NB4 (cell line): ENCODE measurements around the gene KIF1A.

ENCODE experiments used
- DNase-seq: peaks from one replicate; pipeline ENCODE4 v3.0.0; 2010; ENCODE audit warnings: low read depth
- H3K4me3 ChIP-seq: one replicate; pipeline ENCODE4 v1.5.1; 2011; ENCODE audit warnings: mild to moderate bottlenecking, low read depth, low read length, moderate library complexity
- MYC ChIP-seq: IDR thresholded peaks from 2 replicates; pipeline ENCODE4 v1.6.1; 2011; ENCODE audit warnings: low read depth, low read length
- POLR2A ChIP-seq: IDR thresholded peaks from 2 replicates; pipeline ENCODE4 v1.6.1; 2011; ENCODE audit warnings: mild to moderate bottlenecking; ENCODE audit not compliant: insufficient read length; ENCODE audit errors: extremely low read depth
- TF ChIP-seq, protein P1 (sequence below): IDR thresholded peaks from one replicate; pipeline ENCODE4 v1.5.1; 2012; ENCODE audit warnings: low read depth, low read length
- TF ChIP-seq, protein P2 (sequence below): IDR thresholded peaks from 2 replicates; pipeline ENCODE4 v1.6.1; 2011; ENCODE audit warnings: low read depth, low read length

KIF1A gene

DNA sequence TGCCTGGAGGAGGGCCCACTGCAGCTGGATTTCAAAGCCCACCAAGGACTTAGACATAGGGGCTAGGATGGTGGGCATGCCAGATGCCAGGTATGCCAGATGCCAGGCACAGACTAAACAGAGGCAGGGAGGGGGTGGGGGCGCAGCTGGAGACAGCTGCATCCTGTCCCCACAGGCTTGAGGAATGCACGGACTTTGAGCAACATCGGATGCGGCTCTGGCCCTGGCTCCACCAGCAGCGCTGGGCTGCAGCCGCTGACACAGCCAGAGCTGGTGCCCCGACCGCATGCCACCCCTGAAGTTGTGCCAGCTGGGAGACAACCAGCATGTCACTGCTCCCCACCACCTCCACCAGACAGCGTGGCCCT lies 88.9 kb downstream of the KIF1A start:
- H3K4me3 ChIP-seq: no peak overlapping the region
- no peak for TF ChIP-seq MYC
- no peak for TF ChIP-seq POLR2A
- TF ChIP-seq, protein P1, sequence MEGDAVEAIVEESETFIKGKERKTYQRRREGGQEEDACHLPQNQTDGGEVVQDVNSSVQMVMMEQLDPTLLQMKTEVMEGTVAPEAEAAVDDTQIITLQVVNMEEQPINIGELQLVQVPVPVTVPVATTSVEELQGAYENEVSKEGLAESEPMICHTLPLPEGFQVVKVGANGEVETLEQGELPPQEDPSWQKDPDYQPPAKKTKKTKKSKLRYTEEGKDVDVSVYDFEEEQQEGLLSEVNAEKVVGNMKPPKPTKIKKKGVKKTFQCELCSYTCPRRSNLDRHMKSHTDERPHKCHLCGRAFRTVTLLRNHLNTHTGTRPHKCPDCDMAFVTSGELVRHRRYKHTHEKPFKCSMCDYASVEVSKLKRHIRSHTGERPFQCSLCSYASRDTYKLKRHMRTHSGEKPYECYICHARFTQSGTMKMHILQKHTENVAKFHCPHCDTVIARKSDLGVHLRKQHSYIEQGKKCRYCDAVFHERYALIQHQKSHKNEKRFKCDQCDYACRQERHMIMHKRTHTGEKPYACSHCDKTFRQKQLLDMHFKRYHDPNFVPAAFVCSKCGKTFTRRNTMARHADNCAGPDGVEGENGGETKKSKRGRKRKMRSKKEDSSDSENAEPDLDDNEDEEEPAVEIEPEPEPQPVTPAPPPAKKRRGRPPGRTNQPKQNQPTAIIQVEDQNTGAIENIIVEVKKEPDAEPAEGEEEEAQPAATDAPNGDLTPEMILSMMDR: no peak
- TF ChIP-seq, protein P2, sequence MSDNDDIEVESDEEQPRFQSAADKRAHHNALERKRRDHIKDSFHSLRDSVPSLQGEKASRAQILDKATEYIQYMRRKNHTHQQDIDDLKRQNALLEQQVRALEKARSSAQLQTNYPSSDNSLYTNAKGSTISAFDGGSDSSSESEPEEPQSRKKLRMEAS: no peak
- no peak for DNase-seq

DNA sequence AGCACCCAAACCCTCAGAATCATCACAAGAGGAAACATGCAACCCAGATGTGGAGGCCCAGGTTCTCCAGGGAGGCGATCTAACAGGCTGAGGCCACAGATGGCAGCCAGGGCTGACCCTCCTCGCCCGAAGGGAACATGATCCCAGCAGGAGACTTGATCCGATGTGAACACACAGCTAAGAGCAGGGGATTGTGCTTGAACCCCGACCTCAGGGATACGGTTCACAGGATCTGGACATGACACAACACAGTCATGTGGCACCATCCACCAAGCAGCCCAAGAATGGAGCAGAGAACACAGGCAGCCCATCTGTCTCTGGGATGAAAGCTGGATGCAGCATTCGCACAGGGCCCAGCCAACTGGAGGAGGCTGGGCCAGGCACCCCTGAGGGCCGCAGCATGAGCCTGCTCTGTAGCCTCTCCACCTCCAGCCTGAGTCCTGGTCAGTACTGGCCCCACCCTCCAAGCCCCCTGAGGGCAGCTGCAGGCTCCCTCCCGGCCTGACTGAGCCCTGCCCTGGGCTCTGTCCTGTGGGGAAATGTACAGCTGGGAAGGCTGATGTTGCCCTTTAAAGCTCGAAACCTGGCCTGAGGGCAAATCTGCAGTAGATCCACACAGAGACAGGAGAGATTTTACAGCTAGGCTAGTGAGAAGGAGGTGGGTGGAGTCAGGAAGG lies 89.4 kb downstream of the KIF1A start:
- no peak overlapping the region for H3K4me3 ChIP-seq
- TF ChIP-seq, protein P2: no peak
- TF ChIP-seq, protein P1: no peak
- TF ChIP-seq MYC: no peak
- no peak for TF ChIP-seq POLR2A
- no peak for DNase-seq

DNA sequence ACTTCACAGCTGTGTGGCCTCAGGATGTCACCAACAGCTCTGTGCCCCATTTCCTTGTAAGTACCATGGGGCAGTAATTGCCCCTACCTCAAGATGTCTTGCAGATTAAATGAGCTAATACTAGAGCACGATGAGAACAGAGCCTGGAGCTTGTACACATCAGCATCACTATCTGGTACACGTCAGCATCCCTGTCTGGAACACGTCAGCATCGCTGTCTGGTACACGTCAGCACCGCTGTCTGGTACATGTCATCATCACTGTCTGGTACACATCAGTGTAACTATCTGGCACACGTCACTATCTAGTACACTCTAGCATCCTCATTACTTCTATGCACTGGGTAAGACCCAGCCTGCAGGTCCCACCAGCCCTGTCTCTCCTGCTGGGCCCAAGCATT lies 91.2 kb downstream of the KIF1A start:
- H3K4me3 ChIP-seq: no peak overlapping the region
- no peak for DNase-seq
- TF ChIP-seq, protein P2: no peak
- no peak for TF ChIP-seq MYC
- TF ChIP-seq, protein P1: no peak
- TF ChIP-seq POLR2A: no peak

DNA sequence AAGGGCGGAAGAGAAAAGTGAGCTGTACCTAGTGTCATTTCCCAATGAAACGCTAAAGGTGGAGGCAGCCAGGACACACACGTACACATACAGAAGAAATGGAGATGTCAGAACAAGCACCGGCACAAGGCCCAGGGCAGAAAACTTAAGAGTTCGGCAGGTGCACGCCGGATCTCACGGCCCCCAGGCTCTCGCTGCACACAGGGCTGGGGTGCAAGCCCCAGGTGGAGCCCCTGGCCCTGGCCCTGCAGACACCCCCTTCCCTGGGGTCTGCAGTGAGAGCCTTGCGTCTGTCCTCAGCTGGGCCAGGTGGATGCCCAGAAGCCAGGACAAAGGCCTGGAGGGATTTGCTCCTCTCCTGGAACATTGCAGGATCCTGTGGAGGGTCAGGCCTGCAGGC lies 91.7 kb downstream of the KIF1A start:
- DNase-seq: no peak
- H3K4me3 ChIP-seq: no peak overlapping the region
- TF ChIP-seq, protein P1: no peak
- TF ChIP-seq MYC (no peak), POLR2A (no peak)
- TF ChIP-seq, protein P2: no peak

DNA sequence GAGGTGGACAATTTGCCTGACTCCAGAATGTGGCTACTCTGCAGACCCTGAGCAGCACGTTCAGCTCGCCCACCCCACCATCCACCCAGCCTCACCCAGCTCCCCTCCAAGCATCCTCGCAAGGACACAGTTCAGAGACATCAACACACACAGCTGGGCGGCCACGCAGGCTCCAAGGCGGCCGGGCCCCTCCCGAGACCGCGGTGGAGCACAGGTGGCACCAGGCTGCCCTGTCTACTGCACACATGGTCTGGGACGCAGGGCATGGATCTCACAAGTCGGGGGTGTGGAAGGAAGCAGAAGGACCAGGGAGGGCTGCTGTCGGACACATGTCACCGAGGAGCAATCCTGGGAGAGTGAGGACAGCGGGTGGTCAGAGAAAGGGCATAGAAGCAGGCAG lies 92.1 kb downstream of the KIF1A start:
- DNase-seq: no peak
- TF ChIP-seq MYC (no peak), POLR2A (no peak)
- TF ChIP-seq, protein P2: no peak
- TF ChIP-seq, protein P1: no peak
- H3K4me3 ChIP-seq: no peak overlapping the region
